KMS-11 (cell line): ENCODE results near the gene DNAJC12.

Source experiments
- H2AFZ ChIP-seq: fragments of 200-600 bp; sonication (generic); 2 replicates; pipeline ENCODE4 v1.6.1; 2016; ENCODE audit warnings: antibody characterized with exemption, mixed run types, low read depth
- H3K27ac ChIP-seq: fragments of 200-600 bp; sonication (generic); 2 replicates; pipeline ENCODE4 v1.6.1; 2016; ENCODE audit warnings: mild to moderate bottlenecking, mixed run types
- H3K27me3 ChIP-seq: fragments of 200-600 bp; sonication (generic); 2 replicates; pipeline ENCODE4 v1.6.1; 2017; ENCODE audit warnings: mild to moderate bottlenecking, low read depth, mixed run types, moderate library complexity; ENCODE audit not compliant: insufficient read depth
- H3K36me3 ChIP-seq: fragments of 200-600 bp; sonication (generic); 2 replicates; pipeline ENCODE4 v1.6.1; 2017; ENCODE audit warnings: mild to moderate bottlenecking, mixed run types; ENCODE audit not compliant: insufficient read depth
- H3K4me1 ChIP-seq: fragments of 200-600 bp; sonication (generic); 2 replicates; pipeline ENCODE4 v1.6.1; 2016; ENCODE audit warnings: mild to moderate bottlenecking, low read depth, mixed run types; ENCODE audit not compliant: poor library complexity, severe bottlenecking
- H3K4me2 ChIP-seq: fragments of 200-600 bp; sonication (generic); 2 replicates; pipeline ENCODE4 v1.7.0; 2016; ENCODE audit warnings: mild to moderate bottlenecking, mixed run types
- H3K4me3 ChIP-seq: fragments of 200-600 bp; sonication (generic); IDR thresholded peaks from 2 replicates; pipeline ENCODE4 v1.6.1; 2017; ENCODE audit warnings: low read depth, low read length, mixed read lengths; ENCODE audit not compliant: insufficient read depth
- H3K79me2 ChIP-seq: fragments of 200-600 bp; sonication (generic); 2 replicates; pipeline ENCODE4 v1.6.1; 2016; ENCODE audit warnings: low read depth, mixed run types; ENCODE audit not compliant: insufficient read depth
- H3K9ac ChIP-seq: fragments of 200-600 bp; sonication (generic); 2 replicates; pipeline ENCODE4 v1.6.1; 2016; ENCODE audit warnings: mild to moderate bottlenecking, mixed run types
- H4K20me1 ChIP-seq: fragments of 200-600 bp; sonication (generic); 2 replicates; pipeline ENCODE4 v1.6.1; 2016; ENCODE audit warnings: mild to moderate bottlenecking, mixed run types; ENCODE audit not compliant: insufficient read depth
- TF ChIP-seq, protein P1 (sequence below): fragments of 200-600 bp; sonication (generic); conservative IDR thresholded peaks from 2 replicates; pipeline ENCODE4 v1.6.1; 2017; ENCODE audit warnings: low read depth, mild to moderate bottlenecking, antibody characterized with exemption, low read length, moderate library complexity, mixed read lengths

DNAJC12 gene

DNA sequence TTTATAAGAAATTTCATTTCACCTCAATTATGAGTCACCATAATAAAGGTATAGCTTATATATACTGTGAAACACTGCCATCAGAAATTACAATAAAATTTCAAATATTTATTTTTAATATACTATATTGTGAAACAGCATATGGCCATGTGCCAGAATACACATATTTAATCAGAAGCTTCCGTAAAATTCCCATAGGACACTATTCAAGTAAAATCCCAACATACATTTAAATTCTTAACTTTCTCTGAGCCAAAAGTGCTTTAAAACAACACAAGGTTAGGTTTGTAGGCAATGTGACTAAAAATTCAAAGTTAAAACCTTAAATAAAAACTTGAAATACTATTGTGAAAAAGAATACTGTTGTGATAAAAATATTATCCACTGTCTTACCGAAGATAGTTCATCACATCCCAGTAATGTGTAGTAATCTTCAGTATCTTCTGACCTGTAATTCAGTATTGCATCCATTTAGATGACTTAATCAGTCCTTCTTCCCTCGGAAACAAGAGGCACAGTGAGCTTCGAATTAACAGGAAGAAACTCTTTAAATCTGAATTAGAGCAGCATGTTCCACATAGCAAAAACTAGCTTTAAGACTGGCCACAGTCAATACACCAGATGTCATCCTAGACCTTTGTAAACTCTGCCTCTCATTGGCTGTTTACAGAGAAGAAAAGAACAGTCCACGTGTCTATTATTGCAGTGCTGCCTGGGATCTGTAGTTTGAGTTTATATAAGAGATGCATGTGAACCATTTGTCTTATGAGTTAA, at the start of gene DNAJC12:
Gene DNAJC12 (minus strand): TSS at position 648 of the 774 bp plus-strand sequence. CDS start 177 bp downstream, at position 471.
- no peaks in the 10 kb centered on the region; the same call in 1 of the 2 replicates for H3K36me3 ChIP-seq
- H3K4me2 ChIP-seq, result no peak within 1 kb of the TSS; the same call in 1 of the 2 replicates
- peak within 1 kb of the TSS; percentile 21; the same call in 1 of the 2 replicates for H2AFZ ChIP-seq
- no peak within 1 kb of the TSS for H3K4me3 ChIP-seq
- no peaks in the 10 kb centered on the region for H3K79me2 ChIP-seq
- no peak within 1 kb of the TSS for H3K27ac ChIP-seq
- no peaks in the 10 kb centered on the region for H3K4me1 ChIP-seq
- H3K27me3 ChIP-seq, result no peaks in the 10 kb centered on the region
- H4K20me1 ChIP-seq, result no peaks in the 10 kb centered on the region
- TF ChIP-seq, protein P1, sequence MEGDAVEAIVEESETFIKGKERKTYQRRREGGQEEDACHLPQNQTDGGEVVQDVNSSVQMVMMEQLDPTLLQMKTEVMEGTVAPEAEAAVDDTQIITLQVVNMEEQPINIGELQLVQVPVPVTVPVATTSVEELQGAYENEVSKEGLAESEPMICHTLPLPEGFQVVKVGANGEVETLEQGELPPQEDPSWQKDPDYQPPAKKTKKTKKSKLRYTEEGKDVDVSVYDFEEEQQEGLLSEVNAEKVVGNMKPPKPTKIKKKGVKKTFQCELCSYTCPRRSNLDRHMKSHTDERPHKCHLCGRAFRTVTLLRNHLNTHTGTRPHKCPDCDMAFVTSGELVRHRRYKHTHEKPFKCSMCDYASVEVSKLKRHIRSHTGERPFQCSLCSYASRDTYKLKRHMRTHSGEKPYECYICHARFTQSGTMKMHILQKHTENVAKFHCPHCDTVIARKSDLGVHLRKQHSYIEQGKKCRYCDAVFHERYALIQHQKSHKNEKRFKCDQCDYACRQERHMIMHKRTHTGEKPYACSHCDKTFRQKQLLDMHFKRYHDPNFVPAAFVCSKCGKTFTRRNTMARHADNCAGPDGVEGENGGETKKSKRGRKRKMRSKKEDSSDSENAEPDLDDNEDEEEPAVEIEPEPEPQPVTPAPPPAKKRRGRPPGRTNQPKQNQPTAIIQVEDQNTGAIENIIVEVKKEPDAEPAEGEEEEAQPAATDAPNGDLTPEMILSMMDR, result no peak
- no peak within 1 kb of the TSS for H3K9ac ChIP-seq

DNA sequence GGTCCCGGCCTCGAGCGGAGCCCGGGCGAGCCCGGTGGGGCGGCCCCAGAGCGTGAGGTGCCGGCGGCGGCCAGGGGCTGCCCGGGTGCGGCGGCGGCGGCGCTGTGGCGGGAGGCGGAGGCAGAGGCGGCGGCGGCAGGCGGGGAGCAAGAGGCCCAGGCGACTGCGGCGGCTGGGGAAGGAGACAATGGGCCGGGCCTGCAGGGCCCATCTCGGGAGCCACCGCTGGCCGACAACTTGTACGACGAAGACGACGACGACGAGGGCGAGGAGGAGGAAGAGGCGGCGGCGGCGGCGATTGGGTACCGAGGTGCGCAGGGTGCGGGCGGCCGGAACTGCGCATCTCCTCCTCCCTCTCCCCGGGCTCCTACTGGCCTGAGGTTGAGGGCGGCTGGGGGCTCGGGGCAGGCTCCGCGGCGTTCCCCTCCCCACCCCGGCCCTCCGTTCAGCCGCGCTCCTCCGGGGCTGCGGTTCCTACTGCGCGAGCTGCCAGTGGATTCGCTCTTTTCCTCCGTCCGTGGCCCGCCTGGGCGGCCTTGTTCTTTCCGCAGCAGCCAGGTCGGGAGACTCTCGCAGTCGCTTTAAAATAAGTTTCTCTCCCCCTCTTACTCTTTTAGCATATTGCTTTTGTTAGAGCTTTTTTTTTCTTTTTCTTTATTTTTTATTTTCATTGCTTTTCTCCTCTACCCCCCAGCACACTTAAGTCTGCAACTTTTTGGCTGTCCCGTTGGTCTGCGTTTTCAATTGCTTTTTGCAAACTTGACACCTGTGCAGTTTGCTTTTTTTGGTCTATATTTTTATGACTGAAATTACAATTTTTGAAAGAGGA, 47.1 kb upstream of the DNAJC12 start:
- H3K79me2 ChIP-seq, result peaks cover 29% of the 10 kb centered on the region
- H3K27me3 ChIP-seq, result no peaks in the 10 kb centered on the region
- TF ChIP-seq, protein P1, result no peak
- H3K36me3 ChIP-seq, result no peaks in the 10 kb centered on the region; the same call in 1 of the 2 replicates
- no peak overlapping the region for H3K4me3 ChIP-seq
- no peaks in the 10 kb centered on the region for H4K20me1 ChIP-seq
- peak overlapping the region; percentile 52; the same call in 1 of the 2 replicates for H3K9ac ChIP-seq
- H3K4me1 ChIP-seq, result peaks cover 14% of the 10 kb centered on the region
- peak overlapping the region; percentile 39 for H3K27ac ChIP-seq
- H2AFZ ChIP-seq, result peak overlapping the region; percentile 54
- peak overlapping the region; percentile 95 for H3K4me2 ChIP-seq

DNA sequence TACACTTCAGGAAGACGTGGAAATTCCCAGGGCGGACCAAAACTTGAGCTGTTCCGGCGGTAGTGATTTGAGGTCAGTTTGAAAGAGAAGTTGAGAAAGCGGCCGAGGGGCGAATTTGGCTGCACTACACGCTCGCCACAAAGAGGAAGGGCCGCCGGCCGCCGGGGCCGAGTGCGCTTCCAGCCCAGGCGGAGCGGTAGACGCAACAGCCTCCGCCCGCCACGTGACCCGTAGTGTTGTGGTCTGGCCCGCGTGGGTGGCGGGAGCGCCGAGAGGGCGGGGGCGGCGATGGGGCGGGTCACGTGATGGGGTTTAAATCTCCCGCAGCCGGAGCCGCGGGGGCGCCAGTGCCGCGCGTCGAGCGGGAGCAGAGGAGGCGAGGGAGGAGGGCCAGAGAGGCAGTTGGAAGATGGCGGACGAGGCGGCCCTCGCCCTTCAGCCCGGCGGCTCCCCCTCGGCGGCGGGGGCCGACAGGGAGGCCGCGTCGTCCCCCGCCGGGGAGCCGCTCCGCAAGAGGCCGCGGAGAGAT, 46.4 kb upstream of the DNAJC12 start, which contains the start of gene SIRT1:
Gene SIRT1 (plus strand): TSS at position 344 of the 529 bp plus-strand sequence. CDS start 66 bp downstream, at position 410.
- no peaks in the 10 kb centered on the region for H3K27me3 ChIP-seq
- H3K27ac ChIP-seq, result peak within 1 kb of the TSS; percentile 39
- no peaks in the 10 kb centered on the region for H4K20me1 ChIP-seq
- H3K4me1 ChIP-seq, result peaks cover 14% of the 10 kb centered on the region
- H3K4me3 ChIP-seq, result no peak within 1 kb of the TSS
- H3K4me2 ChIP-seq, result peak within 1 kb of the TSS; percentile 95
- H3K9ac ChIP-seq, result peak within 1 kb of the TSS; percentile 52; the same call in 1 of the 2 replicates
- TF ChIP-seq, protein P1, result no peak
- peaks cover 29% of the 10 kb centered on the region for H3K79me2 ChIP-seq
- H3K36me3 ChIP-seq, result no peaks in the 10 kb centered on the region; the same call in 1 of the 2 replicates
- H2AFZ ChIP-seq, result peak within 1 kb of the TSS; percentile 97

DNA sequence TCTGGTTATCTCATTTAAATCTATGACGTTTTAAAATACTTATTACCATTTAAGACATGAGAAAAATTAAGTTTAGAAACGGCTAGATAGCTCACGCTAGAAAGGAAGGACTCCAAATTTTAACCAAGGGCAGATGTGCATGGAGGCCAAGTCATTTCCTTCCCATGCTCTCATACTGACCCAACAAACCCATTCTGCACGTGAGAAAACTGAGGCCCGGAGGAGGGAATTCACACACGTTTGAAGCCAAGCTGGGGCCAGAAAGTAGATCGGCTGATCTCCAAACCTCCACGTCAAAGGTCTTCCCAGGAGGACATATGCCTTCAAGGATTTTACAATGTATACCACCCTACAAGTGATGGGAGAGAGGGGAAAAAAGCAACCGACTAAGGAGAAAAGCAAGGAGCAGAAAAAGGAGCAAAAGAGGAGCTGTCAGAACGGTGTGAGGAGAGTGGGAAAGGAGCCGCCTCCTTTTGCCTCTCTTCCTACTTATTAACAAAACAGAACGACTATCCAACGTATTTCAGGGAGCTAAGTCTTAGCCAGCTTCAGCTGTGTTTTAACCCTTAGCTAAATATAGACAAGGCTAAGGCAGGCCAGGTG, 45.8 kb upstream of the DNAJC12 start:
- H3K4me2 ChIP-seq, result peak overlapping the region; percentile 91
- no peak overlapping the region for H3K4me3 ChIP-seq
- H3K27ac ChIP-seq, result peak overlapping the region; percentile 39
- H3K4me1 ChIP-seq, result peaks cover 14% of the 10 kb centered on the region
- H3K27me3 ChIP-seq, result no peaks in the 10 kb centered on the region
- H3K36me3 ChIP-seq, result no peaks in the 10 kb centered on the region; the same call in 1 of the 2 replicates
- H4K20me1 ChIP-seq, result no peaks in the 10 kb centered on the region
- H3K79me2 ChIP-seq, result peaks cover 27% of the 10 kb centered on the region
- TF ChIP-seq, protein P1, result no peak
- H2AFZ ChIP-seq, result peak overlapping the region; percentile 97
- peak overlapping the region; percentile 47; the same call in 1 of the 2 replicates for H3K9ac ChIP-seq
